ENCODE data around the gene LMF2.
A peak's percentile ranks its signal among the peaks of the same experiment; 100 is the strongest.
"Not testable (repeated sequence)": the region's sequence is repeated elsewhere in the genome, so short reads cannot be mapped to it uniquely, and the experiment has no call there.

Gene LMF2

DNA sequence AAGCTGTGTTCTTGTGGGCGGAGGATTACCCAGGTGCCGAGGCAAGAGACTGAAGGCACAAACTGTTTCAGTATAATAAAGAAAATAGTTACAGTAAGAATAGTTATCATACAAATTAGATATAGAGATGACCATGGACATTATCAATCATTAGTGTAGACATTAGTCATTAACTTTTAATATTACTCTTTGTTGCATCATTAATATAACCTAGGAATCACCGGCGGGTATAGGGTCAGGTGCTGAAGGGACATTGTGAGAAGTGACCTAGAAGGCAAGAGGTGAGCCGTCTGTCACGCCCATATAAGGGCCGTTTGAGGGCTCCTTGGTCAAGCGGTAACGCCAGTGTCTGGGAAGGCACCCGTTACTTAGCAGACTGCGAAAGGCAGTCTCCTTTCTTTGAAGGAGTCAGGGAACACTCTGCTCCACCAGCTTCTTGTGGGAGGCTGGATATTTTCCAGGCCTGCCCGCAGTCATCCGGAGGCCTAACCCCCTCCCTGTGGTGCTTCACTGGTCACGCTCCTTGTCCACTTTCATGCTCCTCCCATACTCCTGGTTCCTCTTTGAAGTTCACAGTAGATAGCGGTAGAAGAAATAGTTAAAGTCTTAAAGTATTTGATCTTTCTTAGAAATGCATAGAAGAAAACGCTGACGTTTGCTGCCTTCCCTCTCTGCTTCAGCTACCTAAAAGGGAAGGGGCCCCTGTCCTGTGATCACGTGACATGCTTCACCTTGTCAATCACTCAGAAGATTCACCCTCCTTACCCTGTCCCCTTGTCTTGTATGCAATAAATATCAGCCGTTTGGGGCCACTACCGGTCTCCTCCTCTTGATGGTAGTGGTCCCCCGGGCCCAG lies 26.6 kb upstream of the LMF2 start:
- DNase-seq (ENCODE audit: low read depth in 4 of 4, low spot score in 1 of 4) = not testable (repeated sequence)

DNA sequence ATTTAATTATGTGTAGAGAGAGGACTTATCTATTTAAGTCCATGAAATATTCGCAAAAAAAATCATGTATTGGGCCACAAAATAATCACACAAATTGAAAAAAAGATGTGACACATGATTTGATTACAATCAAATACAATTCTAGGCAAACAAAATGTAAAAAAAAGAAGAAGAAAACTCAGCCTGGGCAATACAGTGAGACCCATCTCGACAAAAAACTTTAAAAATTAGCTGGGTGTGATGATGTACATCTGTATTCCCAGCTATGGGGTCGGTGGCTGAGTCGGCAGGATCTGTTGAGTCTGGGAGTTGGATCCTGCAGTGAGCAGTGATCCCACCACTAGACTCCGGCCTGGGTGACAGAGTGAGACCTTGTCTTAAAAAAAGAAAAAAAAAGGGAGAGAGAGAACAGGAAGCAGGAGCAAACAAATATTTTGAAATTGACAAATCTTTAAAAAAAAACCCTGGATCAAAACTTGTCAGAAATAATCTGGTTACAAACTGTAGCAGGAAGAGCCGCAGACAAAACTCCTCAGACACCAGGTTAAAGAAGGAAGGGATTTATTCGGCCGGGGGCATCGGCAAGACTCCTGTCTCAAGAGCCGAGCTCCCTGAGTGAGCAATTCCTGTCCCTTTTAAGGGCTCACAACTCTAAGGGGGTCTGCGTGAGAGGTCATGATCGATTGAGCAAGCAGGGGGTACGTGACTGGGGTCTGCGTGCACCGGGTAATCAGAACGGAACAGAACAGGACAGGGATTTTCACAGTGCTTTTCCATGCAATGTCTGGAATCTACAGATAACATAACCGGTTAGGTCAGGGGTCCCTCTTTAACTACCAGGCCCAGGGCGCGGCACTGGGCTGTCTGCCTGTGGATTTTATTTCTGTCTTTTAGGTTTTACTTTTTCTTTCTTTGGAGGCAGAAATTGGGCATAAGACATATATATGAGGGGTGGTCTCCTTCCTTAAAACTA lies 25.6 kb upstream of the LMF2 start:
- no peak for DNase-seq (ENCODE audit: low read depth in 4 of 4, low spot score in 1 of 4)

DNA sequence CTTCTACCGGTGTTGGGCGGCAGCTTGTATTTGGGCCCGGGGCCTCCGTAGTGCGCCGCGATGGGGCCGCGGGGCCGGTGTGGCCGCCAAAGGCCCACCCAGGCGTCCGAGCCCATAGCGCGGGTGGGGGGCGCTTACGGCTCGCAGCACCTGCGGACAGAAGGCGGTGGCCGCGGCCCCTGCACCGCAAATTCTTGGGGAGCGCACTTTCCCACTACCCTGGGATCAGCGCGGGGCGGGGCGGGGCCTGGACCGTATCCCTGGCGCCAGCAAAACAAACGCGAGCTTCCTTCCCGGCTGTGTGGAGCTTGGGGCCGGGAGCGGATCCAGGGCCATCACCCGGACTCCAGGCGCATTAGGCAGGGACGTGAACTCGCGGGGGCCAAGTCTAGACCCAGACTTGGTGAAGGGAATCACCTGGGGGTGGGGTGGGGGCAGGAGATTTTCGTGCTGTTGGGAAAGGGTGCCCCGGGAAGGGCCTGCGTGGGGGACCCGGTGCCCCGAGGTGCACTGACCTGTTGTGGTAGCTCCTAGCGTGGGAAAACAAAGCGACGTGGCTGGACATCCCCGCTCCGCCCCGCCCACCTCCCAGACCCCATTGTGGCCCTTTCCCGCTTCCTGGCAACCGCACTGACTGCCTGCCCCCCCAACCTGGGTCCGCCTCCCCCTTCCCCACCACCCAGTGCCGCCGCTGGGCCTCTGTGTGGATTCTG lies 24.6 kb upstream of the LMF2 start:
- DNase-seq (ENCODE audit: low read depth in 4 of 4, low spot score in 1 of 4) = no peak

DNA sequence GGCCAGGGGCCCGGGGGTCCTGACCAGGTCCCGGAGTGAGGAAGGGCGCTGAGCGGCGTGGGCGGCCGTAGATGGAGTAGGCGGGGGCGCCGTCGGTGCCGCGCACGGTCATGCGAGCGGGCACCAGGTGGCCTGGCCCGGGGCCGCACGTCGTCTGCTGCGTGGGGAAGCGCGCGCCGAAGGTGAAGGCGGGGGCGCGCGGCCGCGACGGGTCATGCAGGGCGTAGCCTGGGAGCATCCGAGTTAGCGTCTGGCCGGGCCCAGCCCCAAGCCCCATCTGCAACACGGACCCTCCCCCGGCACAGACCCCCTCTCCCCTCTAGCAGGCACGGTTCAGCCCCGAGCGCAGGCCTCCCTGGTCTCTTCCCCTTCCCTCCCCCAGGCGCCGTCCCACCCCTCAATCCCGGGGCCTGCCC lies 24.1 kb upstream of the LMF2 start:
- peak in 2 of 4 experiments; percentile 42 to 65 for DNase-seq (ENCODE audit: low read depth in 4 of 4, low spot score in 1 of 4)

DNA sequence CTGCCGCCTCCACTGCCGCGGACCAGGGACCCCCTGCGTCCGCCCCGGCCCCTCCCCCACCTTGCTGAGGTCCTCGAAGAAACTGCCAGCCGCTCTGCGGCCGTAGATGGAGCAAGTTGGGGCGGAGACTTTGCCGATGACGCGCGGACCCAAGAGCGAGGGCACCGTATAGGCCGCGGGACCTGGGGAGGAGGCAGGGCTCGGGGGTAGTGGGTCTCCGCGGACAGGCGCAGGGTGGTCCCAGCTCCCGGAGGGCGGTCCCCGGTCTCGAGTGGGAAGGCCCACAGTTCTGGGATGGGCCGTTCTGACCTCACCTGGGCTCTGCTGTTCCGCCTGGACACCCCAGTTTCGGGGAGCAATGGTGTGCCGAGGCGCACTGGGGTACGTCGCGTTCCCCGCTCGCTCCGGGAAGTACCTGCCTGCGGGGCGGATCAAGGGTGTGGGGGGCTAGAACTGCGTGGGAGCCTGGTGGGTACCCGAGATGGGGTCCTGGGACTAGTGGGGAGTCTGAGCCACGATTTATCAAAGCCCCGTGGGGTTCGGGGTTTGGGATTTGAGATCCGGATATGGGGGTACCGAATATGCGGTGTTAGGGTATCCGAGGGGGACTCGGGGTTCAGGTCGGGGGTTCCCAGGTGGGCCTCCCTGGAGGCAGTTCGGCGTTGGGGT lies 23.5 kb upstream of the LMF2 start:
- peak in 3 of 4 experiments; percentile 55 to 77 (median 76) for DNase-seq (ENCODE audit: low read depth in 4 of 4, low spot score in 1 of 4)

DNA sequence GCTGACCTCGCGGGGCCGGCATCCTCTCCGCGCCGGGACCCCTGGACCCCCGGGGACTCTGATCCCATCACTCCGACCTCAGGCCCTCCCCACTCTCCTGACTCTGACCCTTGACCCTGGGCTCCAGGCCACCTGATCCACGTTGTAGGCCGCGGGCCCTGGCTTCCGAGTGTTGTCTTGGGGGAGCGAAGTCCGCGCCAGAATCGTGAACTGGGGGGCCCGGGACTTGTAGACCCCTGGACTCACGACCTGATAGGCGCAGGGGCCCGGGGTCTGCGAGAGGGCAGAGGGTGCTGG lies 23.0 kb upstream of the LMF2 start:
- DNase-seq (ENCODE audit: low read depth in 4 of 4, low spot score in 1 of 4) = no peak

DNA sequence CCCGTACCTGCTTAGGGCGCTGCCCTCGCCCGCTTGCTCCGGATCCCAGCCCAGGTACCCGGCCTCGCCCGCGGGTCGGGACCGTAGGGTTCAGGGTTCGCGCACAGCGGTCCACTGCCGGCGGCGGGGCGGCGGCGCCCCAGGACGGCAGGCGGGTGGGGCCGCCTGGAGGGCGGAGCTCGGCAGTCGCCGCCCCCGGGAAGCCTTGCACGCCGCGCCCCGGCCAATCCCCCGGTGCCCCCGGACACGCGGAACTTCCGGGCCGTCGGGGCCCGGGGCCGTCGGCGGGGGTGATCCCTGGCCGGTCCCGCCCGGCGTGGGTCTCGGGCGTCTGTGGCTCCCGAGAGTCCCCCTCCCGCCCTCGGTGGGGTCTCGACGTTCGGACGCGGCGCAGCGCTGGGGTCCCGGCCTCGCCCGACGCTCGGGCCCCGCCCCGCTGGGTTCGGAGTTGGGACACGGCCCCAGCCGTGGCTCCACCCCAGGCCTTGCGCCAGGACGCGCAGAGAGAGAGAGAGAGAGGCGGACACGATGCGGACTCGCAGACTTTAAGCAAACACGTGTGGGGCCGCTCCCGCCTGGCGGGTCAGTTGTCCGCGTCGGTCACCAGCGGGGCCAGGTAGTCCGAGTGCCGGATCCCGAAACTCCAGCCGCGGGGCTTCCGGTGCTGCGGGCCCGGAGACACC lies 22.5 kb upstream of the LMF2 start, which contains the start of gene TYMP:
TYMP (minus strand) TSS at position 116 of the 683 bp plus-strand sequence. CDS start 303 bp downstream, outside the sequence.
- peak in 2 of 4 experiments; percentile 40 to 69 for DNase-seq (ENCODE audit: low read depth in 4 of 4, low spot score in 1 of 4)

DNA sequence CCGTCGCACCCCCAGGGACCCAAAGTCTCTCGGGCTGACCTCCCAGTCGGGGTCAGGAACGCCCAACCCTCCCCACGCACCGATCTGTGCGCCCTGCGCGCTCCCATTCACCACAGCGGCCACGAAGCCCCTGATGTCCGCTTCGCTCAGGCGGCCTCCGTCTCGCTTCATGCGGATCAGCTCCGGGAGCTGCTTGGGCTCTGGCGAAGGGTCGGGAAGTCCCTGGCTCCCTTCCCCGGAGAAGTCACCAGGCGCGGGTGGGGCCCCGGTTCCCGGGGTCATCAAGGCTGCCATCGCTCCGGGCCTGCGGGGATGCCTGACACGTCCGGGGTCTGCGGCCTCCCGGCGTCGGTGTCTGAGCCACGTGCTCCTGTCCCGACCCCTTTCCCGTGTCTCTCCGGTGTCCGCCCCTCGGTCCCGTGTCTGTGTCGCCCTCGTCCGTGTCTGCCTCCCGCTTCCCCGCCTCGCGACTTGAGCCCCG lies 22.0 kb upstream of the LMF2 start:
- no peak for DNase-seq (ENCODE audit: low read depth in 4 of 4, low spot score in 1 of 4)

DNA sequence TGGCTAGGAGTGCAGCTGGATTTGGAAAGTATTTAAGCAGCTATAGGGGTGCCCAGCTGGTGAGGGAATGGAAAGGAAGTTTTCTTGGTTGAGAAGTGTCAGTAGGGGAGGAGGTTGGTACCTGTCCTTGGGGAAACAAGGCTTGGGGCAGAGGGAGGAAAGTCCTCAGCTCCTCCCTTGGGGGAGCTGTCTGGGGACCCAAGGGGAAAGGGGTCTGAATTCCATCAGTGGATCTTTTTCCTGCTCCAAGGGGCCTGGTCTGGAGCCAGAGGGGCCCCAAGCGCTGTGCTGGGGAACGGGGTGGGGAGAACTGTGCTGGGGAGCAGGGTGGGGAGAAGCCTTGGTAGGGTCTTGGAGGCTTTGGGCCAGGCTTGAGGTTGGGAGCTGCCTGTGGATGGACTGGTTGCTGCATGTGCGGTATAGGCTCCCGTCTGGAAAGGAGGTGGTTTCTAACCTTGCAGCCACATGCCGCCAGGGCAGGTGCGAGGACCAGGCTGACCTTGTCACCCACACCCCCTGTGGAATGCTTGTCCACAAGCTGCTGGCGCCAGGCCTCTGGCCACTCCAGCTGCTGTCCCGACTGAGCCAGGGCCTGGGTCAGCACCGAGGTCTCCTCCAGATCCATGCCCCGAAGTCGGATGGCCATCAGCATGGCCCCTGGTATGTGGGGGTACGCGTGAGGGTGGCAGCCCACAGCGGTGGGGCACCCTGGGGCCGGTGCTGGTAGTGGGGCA lies 21.3 kb upstream of the LMF2 start:
- DNase-seq (ENCODE audit: low read depth in 4 of 4, low spot score in 1 of 4) = no peak

DNA sequence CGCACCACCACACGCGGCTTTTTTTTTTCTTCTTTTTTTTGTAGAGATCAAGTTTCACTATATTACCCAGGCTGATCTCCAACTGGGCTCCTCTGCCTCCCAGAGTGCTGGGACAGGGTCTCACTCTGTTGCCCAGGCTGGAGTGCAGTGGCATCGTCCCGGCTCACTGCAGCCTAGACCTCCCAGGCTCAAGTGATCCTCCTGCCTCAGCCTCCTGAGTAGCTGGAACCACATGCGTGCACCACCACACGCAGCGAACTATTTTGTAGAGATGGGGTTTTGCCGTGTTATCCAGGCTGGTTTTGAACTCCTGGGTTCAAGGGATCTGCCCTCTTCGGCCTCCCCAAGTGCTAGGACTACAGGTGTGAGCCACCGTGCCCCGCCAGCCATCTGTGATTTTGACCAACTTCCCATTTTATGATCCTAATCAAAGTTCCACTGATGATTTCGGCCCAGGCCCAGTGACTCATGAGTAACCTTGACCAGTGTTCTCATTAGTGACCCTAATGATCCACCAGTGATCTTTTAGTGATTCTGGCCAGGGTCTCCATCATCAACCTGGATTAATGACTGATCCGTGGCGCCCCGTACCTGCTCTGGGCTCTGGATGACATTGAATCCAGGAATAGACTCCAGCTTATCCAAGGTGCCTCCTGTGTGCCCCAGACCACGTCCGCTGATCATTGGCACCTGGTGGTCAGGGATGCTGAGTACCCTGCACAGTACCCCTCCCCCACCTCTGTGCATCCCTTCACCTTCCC lies 20.6 kb upstream of the LMF2 start:
- no peak for DNase-seq (ENCODE audit: low read depth in 4 of 4, low spot score in 1 of 4)

DNA sequence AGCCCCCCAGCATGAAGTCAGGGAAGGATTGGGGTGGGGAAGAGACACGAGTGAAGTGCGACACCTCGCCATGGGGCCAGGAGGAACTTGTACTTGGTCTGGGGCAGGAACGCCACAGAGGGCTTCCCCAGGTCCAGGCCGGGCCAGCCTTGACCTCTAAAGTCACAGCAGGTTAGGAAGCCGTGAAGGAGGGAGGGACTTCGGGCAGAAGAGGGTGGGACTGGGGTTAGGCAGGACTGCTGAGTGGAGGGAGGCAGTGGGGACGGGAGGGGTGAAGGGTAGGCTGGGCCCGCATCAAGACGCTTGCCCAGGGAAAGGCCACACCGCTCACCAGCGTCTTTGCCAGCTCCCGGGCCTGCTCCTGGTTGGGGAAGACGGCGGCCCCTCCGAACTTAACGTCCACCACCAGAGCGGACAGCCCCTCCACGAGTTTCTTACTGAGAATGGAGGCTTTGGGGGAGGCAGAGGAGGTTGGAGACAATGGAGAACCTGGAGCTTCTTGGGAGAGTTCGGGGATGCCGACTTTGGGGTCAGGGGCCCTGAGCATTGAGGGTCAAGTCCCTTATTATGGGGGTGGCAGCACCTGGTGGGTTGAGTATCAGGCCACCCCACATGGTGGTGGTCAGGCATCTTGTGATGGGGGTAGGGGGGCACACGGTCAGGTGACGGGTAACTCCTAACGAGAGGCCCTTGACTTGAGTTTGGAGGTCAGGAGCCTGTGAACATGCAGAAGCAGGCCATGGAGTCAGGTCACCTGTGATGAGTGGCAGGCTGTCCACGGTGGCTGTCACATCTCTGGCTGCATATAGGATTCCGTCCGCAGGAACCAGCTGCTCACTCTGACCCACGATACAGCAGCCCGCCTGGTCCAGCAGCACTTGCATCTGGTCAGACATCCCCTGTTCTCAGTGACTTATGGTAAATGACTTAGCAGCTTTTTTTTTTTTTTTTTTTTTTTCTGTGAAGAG lies 19.6 kb upstream of the LMF2 start:
- DNase-seq (ENCODE audit: low read depth in 4 of 4, low spot score in 1 of 4) = peak in 1 of 4 experiments; percentile 48

DNA sequence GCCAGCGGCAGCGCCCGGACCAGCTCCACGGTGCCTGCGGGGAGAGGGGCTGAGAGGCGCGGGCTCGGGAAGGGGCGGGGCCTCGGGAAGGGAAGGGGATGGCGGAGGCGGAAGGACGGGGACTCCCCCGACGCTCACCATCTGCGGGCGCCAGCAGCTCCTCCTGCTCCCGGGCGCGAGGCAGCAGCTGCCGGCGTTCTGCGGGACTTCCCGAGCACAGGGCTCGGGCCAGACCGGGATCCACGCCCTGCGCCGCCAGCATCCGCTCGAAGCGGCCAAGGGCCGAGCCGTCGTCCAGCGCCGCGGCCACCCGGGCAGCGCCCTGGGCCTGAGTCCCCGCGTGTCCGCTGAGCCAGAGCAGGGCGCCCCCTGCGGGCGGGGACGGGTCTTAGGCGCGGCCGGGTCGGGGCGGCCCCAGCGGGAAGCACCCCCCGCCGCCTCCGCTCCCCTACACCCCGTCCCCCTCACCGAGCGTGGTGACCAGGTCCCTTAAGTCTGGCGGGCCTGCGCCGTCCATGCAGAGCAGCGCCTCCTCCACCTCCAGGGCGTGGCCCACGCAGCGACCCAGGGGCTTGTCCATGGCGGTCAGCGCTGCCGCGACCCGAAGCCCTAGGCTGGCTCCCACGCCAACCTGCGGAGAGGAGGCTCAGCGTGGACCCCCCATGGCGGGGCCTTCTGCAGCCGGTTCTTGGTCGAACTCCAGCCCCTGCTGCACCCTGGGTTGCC lies 18.8 kb upstream of the LMF2 start:
- DNase-seq (ENCODE audit: low read depth in 4 of 4, low spot score in 1 of 4) = peak; percentile 65 to 88 (median 80)

DNA sequence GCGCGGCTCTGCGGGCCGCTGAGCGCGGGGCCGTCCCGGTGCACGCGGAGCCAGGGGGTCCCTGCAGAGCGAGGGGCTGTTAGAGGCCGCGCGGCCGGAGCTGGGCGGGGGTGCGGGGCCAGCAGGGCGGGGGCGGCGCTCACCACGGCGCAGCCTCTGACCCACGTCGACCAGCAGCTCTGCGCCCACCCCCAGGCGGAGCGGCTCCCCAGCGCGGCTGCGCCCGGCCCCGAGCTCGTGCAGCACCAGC lies 18.3 kb upstream of the LMF2 start:
- no peak for DNase-seq (ENCODE audit: low read depth in 4 of 4, low spot score in 1 of 4)

DNA sequence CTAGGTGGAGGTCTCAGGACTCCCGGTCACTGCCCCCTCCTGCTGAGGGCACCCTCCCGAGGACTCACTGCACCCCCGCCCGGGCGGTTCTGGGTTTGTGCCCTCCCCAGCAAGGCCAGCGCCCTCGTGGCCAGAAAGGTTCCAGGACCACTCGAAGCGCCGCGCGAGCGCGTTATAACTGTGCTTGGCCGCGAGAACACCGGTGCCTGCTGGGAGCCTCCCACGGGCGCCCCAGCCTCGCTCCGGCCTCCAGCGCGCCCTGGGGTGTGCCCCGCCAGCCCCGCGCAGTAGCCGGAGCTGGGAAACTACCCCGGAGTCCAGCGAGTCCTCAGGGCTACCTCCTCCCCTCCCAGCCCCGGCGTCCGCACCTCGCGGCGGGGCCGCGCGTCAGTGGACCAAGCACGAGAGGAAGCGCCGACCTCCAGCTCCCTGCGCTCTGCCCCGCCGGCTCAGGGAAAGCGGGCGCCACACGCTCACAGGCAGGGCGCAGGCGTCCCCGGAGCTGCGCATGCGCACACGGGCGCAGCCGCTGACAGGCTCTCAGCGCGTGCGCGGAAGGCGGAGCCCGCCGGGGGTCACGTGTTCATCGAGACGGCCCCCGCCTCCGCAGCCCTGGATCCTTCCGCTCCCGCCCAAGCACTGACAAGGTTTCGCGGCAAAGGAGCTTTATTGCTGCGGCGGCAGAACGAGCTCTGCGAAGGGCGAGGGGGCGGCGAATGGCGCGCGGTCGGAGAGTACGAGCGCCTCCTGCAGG lies 17.8 kb upstream of the LMF2 start, which contains the start of gene SCO2:
SCO2 (minus strand) TSS at position 495 of the 754 bp plus-strand sequence. CDS start 1,187 bp downstream, outside the sequence.
- peak; percentile 95 to 97 (median 96) for DNase-seq (ENCODE audit: low read depth in 4 of 4, low spot score in 1 of 4)

DNA sequence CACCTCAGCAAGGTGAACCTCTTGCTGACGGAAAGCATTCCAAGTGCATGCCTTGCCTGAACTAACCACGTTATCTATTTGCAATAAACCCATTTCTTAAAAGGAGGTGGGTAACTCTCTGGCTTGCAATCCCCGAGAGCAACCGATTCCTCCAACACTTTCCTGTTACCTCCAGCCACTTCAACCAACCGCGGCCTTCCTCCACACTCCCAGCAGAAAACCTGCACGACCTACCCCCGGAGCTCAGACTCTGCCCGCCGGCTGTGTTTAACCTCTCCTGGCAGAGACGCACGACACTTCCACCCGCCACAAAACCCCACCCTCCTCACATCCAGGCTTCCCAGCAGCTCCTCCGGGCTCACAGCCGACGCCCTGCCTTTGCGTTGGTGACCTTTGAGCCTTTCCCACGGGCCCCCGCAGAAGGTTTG lies 17.2 kb upstream of the LMF2 start:
- DNase-seq (ENCODE audit: low read depth in 4 of 4, low spot score in 1 of 4) = no peak

All from stimulated activated CD4-positive, alpha-beta T cell treated with anti-CD3 and anti-CD28 coated beads, Interleukin-1b, Interleukin-23, amount 100 ng/mL, for 24 hours (primary cell).